H9 (cell line): ENCODE results near the gene TUBB2B. TPM values are rescaled to one million over a fixed set of nuclear protein-coding genes. Genes with fewer than 3 reads are reported as not detected.

Experiments used
- DNase-seq: peaks from one replicate; pipeline ENCODE4 v3.0.0-alpha.2; 2017
- H2AFZ ChIP-seq: one replicate; pipeline ENCODE4 v1.6.1; 2013; ENCODE audit warnings: mild to moderate bottlenecking, low read length, control low read depth, moderate library complexity
- H2AK5ac ChIP-seq: 2 replicates; pipeline ENCODE4 v1.6.1; 2013; ENCODE audit warnings: low read length, control low read depth, mixed read lengths; ENCODE audit not compliant: insufficient read length
- H2BK120ac ChIP-seq: one replicate; pipeline ENCODE4 v1.6.1; 2013; ENCODE audit warnings: low read depth, mild to moderate bottlenecking, low read length, control low read depth, inconsistent platforms; ENCODE audit not compliant: poor library complexity, severe bottlenecking
- H2BK12ac ChIP-seq: 2 replicates; pipeline ENCODE4 v1.6.1; 2013; ENCODE audit warnings: low read length, control low read depth, mixed read lengths, low read depth; ENCODE audit not compliant: insufficient read length
- H2BK15ac ChIP-seq: 2 replicates; pipeline ENCODE4 v1.6.1; 2013; ENCODE audit warnings: low read depth, low read length, control low read depth
- H2BK20ac ChIP-seq: one replicate; pipeline ENCODE4 v1.6.1; 2013; ENCODE audit warnings: low read depth, mild to moderate bottlenecking, low read length, control low read depth, inconsistent platforms; ENCODE audit not compliant: poor library complexity, severe bottlenecking
- H2BK5ac ChIP-seq: 2 replicates; pipeline ENCODE4 v1.6.1; 2013; ENCODE audit warnings: low read length, control low read depth, mixed read lengths; ENCODE audit not compliant: insufficient read length
- H3K14ac ChIP-seq: 2 replicates; pipeline ENCODE4 v1.6.1; 2013; ENCODE audit warnings: low read length, control low read depth; ENCODE audit not compliant: insufficient read depth
- H3K18ac ChIP-seq: 2 replicates; pipeline ENCODE4 v1.6.1; 2013; ENCODE audit warnings: low read depth, mild to moderate bottlenecking, mixed read lengths, low read length, control low read depth; ENCODE audit not compliant: insufficient read length
- H3K23ac ChIP-seq: 2 replicates; pipeline ENCODE4 v1.6.1; 2013; ENCODE audit warnings: low read length, control low read depth, mixed read lengths, low read depth; ENCODE audit not compliant: insufficient read length
- H3K23me2 ChIP-seq: 2 replicates; pipeline ENCODE4 v1.6.1; 2013; ENCODE audit warnings: low read depth, mild to moderate bottlenecking, mixed read lengths, low read length, control low read depth; ENCODE audit not compliant: insufficient read length, poor library complexity, severe bottlenecking
- H3K27ac ChIP-seq: 2 replicates; pipeline ENCODE4 v1.5.1; 2013; ENCODE audit warnings: low read length, control low read depth, mixed read lengths, low read depth; ENCODE audit not compliant: insufficient read length
- H3K27me3 ChIP-seq: 2 replicates; pipeline ENCODE4 v1.6.1; 2013; ENCODE audit warnings: low read length, control low read depth, inconsistent platforms; ENCODE audit not compliant: insufficient read depth
- H3K4ac ChIP-seq: 2 replicates; pipeline ENCODE4 v1.6.1; 2013; ENCODE audit warnings: low read depth, mild to moderate bottlenecking, control low read depth, inconsistent platforms, low read length, moderate library complexity
- H3K4me1 ChIP-seq: 2 replicates; pipeline ENCODE4 v1.6.1; 2013; ENCODE audit warnings: low read length, control low read depth, inconsistent platforms; ENCODE audit not compliant: insufficient read depth
- H3K4me2 ChIP-seq: 2 replicates; pipeline ENCODE4 v1.6.1; 2013; ENCODE audit warnings: low read length, control low read depth, mixed read lengths; ENCODE audit not compliant: insufficient read length, insufficient read depth
- H3K56ac ChIP-seq: 2 replicates; pipeline ENCODE4 v1.6.1; 2013; ENCODE audit warnings: low read depth, mild to moderate bottlenecking, mixed read lengths, low read length, control low read depth; ENCODE audit not compliant: insufficient read length
- H3K79me1 ChIP-seq: 2 replicates; pipeline ENCODE4 v1.6.1; 2013; ENCODE audit warnings: low read depth, mild to moderate bottlenecking, moderate library complexity, low read length, control low read depth, inconsistent platforms; ENCODE audit not compliant: insufficient read depth, poor library complexity, severe bottlenecking
- H3K79me2 ChIP-seq: 2 replicates; pipeline ENCODE4 v1.6.1; 2013; ENCODE audit warnings: low read length, control low read depth, inconsistent platforms; ENCODE audit not compliant: insufficient read depth
- H3K9ac ChIP-seq: 2 replicates; pipeline ENCODE4 v1.6.1; 2013; ENCODE audit warnings: low read length, control low read depth, mixed read lengths; ENCODE audit not compliant: insufficient read length; ENCODE audit errors: extremely low read depth
- H3K9me3 ChIP-seq: one replicate; pipeline ENCODE4 v1.6.1; 2013; ENCODE audit warnings: low read depth, low read length, inconsistent platforms; ENCODE audit not compliant: control insufficient read depth
- H3T11ph ChIP-seq: one replicate; pipeline ENCODE4 v1.6.1; 2013; ENCODE audit warnings: mild to moderate bottlenecking, low read length, control low read depth, inconsistent platforms
- H4K20me1 ChIP-seq: one replicate; pipeline ENCODE4 v1.6.1; 2013; ENCODE audit not compliant: control insufficient read depth, insufficient read length, insufficient read depth
- H4K5ac ChIP-seq: 2 replicates; pipeline ENCODE4 v1.6.1; 2013; ENCODE audit warnings: low read depth, mild to moderate bottlenecking, mixed read lengths, low read length, control low read depth; ENCODE audit not compliant: insufficient read length
- H4K8ac ChIP-seq: replicated peaks from 2 replicates; pipeline ENCODE4 v1.6.1; 2013; ENCODE audit warnings: low read length, control low read depth, mixed read lengths, low read depth; ENCODE audit not compliant: insufficient read length
- H4K91ac ChIP-seq: 2 replicates; pipeline ENCODE4 v1.6.1; 2013; ENCODE audit warnings: low read depth, mild to moderate bottlenecking, moderate library complexity, mixed read lengths, low read length, control low read depth; ENCODE audit not compliant: insufficient read length
- H3K27ac Mint-ChIP-seq, 3 experiments: 2 replicates in 2 of 3; 3 replicates in 1 of 3; pipeline ENCODE4 v1.8.0; 2020 to 2021; ENCODE audit warnings: mixed read lengths in 3 of 3, mild to moderate bottlenecking in 1 of 3, moderate library complexity in 1 of 3
- H3K27me3 Mint-ChIP-seq: 2 replicates; pipeline ENCODE4 v1.8.0; 2021; ENCODE audit warnings: low read depth, mild to moderate bottlenecking, moderate library complexity, mixed read lengths
- H3K36me3 Mint-ChIP-seq, 3 experiments: 2 replicates in 2 of 3; 3 replicates in 1 of 3; pipeline ENCODE4 v1.8.0; 2020 to 2021; ENCODE audit warnings: low read depth in 3 of 3, mixed read lengths in 3 of 3; ENCODE audit not compliant: insufficient read depth in 1 of 3
- H3K4me1 Mint-ChIP-seq, 2 experiments: 2 replicates each; pipeline ENCODE4 v1.8.0; 2020; ENCODE audit warnings: mixed read lengths in 2 of 2
- H3K4me3 Mint-ChIP-seq, 2 experiments: 2 replicates in 1 of 2; 3 replicates in 1 of 2; pipeline ENCODE4 v1.8.0; 2020 to 2021; ENCODE audit warnings: mild to moderate bottlenecking in 2 of 2, mixed read lengths in 2 of 2, moderate library complexity in 1 of 2
- H3K9me3 Mint-ChIP-seq, 2 experiments: 2 replicates in 1 of 2; 3 replicates in 1 of 2; pipeline ENCODE4 v1.8.0; 2020; ENCODE audit warnings: mild to moderate bottlenecking in 2 of 2, mixed read lengths in 2 of 2, moderate library complexity in 1 of 2
- WGBS: extraction: QIAGEN DNeasy Blood & Tissue Kit; methylation state at CpG from one replicate; pipeline ENCODE4 v1.1.7; 2013; ENCODE audit warnings: missing lambda C conversion rate, low lambda C conversion rate, mixed read lengths; ENCODE audit not compliant: insufficient read length; ENCODE audit errors: extremely low coverage; 5-methylcytosine and 5-hydroxymethylcytosine counted together
- total RNA-seq: library from RNA; stranded (reverse); gene quantifications from 2 replicates; pipeline ENCODE4 v1.2.1, GENCODE V29; 2021
- TF ChIP-seq, protein P1 (sequence below): fragments of 200-600 bp; sonication (generic); conservative IDR thresholded peaks from 3 replicates; pipeline ENCODE4 v1.8.0; 2021; ENCODE audit warnings: antibody characterized with exemption, mild to moderate bottlenecking

TUBB2B gene
- total RNA-seq, 1 experiment from 2014 or later: 320 TPM

DNA sequence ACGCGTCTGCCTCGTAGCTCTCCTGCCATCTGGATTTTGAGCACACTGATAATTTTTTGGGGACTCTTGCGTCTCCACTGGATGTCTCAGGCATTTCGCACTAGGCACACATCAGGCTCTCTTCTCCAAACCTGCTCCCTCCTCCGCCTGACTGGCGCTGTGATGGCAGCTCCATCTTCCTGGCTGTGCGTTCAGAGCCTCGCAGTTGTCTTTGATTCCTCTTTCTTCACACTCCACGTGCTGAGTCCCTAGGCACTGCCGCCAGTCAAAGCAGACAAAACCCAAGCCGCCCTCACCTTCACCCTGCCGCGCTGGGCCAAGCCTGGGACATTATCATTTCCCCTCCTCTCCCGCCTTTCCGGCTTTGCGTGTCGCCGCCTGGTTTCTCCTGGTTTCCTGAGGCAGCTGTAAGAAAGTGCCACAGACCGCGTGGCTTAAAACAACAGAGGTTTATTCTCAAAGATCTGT lies 32.1 kb upstream of the TUBB2B start:
- H3K36me3 Mint-ChIP-seq: peaks cover 8 to 29% (median 19%) of the 10 kb centered on the region in 3 experiments
- Histone ChIP-seq H4K5ac (no peak overlapping the region), H3K4me2 (peak overlapping the region; percentile 87), H2AK5ac (no peak overlapping the region), H3K27ac (no peak overlapping the region), H2BK12ac (no peak overlapping the region), H3K23me2 (peaks cover 8% of the 10 kb centered on the region), H3K9ac (peak overlapping the region; percentile 55), H3K4ac (no peak overlapping the region), H2BK20ac (no peak overlapping the region), H3T11ph (no peak overlapping the region), H2BK120ac (no peak overlapping the region), H2BK15ac (no peak overlapping the region), H3K14ac (no peak overlapping the region), H3K56ac (no peak overlapping the region), H3K27me3 (no peaks in the 10 kb centered on the region), H3K4me1 (no peaks in the 10 kb centered on the region; the same call in 1 of the 2 replicates), H4K8ac (no peak overlapping the region), H3K18ac (peak overlapping the region; percentile 20), H2AFZ (no peak overlapping the region), H2BK5ac (no peak overlapping the region), H3K9me3 (no peaks in the 10 kb centered on the region), H3K79me2 (peaks cover 27% of the 10 kb centered on the region; the same call in 1 of the 2 replicates), H4K20me1 (no peaks in the 10 kb centered on the region), H3K79me1 (peaks cover 8% of the 10 kb centered on the region), H3K23ac (no peak overlapping the region), H4K91ac (no peak overlapping the region)
- peaks cover 7% of the 10 kb centered on the region for H3K27me3 Mint-ChIP-seq
- TF ChIP-seq, protein P1, sequence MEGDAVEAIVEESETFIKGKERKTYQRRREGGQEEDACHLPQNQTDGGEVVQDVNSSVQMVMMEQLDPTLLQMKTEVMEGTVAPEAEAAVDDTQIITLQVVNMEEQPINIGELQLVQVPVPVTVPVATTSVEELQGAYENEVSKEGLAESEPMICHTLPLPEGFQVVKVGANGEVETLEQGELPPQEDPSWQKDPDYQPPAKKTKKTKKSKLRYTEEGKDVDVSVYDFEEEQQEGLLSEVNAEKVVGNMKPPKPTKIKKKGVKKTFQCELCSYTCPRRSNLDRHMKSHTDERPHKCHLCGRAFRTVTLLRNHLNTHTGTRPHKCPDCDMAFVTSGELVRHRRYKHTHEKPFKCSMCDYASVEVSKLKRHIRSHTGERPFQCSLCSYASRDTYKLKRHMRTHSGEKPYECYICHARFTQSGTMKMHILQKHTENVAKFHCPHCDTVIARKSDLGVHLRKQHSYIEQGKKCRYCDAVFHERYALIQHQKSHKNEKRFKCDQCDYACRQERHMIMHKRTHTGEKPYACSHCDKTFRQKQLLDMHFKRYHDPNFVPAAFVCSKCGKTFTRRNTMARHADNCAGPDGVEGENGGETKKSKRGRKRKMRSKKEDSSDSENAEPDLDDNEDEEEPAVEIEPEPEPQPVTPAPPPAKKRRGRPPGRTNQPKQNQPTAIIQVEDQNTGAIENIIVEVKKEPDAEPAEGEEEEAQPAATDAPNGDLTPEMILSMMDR: no peak
- peak overlapping the region; percentile 17 to 80 (median 74); a peak in 6 of 7 replicates for H3K27ac Mint-ChIP-seq
- peak overlapping the region; percentile 96 to 98 for H3K4me3 Mint-ChIP-seq
- WGBS: no CpG with 5 or more reads among the region's 21 CpGs
- DNase-seq: peak; percentile 57
- no peaks in the 10 kb centered on the region for H3K9me3 Mint-ChIP-seq
- H3K4me1 Mint-ChIP-seq: peaks cover 17 to 19% of the 10 kb centered on the region in 2 experiments
